ENCODE data around the gene UBE2D1. TPM values are rescaled to one million over a fixed set of nuclear protein-coding genes. Genes with fewer than 3 reads are reported as not detected.

The UBE2D1 gene
- total RNA-seq, 1 donor: 20.3 TPM

DNA sequence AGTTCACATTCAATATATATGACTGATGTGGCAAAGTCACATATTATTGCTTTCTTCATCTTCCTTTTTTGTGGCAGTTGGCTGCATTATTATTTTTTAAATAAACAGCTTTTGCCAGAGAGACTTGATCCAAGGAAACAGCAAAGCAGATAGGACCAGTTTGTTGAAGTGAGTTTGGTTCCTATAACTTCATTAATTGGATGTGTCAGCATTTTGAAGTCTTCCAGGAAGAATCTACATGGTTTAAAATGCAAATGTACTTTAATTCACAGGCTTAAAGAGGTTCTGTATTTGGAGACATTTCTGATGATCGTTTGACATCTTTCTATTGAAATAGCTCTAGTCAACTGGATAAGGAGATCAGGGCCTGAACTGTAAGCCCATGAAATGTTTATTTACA, 13.2 kb downstream of the UBE2D1 start:
- Histone ChIP-seq H3K27me3 (ENCODE audit: insufficient read depth, low read length) (no peaks in the 10 kb centered on the region), H3K36me3 (ENCODE audit: insufficient read depth, low read length) (no peaks in the 10 kb centered on the region), H3K79me2 (ENCODE audit: insufficient read depth, low read length) (peaks cover 42% of the 10 kb centered on the region), H3K4me1 (ENCODE audit: insufficient read depth, low read length) (no peaks in the 10 kb centered on the region), H4K20me1 (ENCODE audit: insufficient read depth, low read length) (peaks cover 8% of the 10 kb centered on the region), H3K4me3 (ENCODE audit: insufficient read depth, low read length) (no peak overlapping the region), H3K9me3 (ENCODE audit: low read depth, low read length) (no peaks in the 10 kb centered on the region), H2AFZ (ENCODE audit: low read length) (no peak overlapping the region), H3K4me2 (ENCODE audit: insufficient read depth, low read length) (no peak overlapping the region), H3K27ac (ENCODE audit: low read depth, low read length) (no peak overlapping the region)
- no peak for DNase-seq (ENCODE audit: insufficient read length, low spot score, missing footprints)
- TF ChIP-seq, protein P1, sequence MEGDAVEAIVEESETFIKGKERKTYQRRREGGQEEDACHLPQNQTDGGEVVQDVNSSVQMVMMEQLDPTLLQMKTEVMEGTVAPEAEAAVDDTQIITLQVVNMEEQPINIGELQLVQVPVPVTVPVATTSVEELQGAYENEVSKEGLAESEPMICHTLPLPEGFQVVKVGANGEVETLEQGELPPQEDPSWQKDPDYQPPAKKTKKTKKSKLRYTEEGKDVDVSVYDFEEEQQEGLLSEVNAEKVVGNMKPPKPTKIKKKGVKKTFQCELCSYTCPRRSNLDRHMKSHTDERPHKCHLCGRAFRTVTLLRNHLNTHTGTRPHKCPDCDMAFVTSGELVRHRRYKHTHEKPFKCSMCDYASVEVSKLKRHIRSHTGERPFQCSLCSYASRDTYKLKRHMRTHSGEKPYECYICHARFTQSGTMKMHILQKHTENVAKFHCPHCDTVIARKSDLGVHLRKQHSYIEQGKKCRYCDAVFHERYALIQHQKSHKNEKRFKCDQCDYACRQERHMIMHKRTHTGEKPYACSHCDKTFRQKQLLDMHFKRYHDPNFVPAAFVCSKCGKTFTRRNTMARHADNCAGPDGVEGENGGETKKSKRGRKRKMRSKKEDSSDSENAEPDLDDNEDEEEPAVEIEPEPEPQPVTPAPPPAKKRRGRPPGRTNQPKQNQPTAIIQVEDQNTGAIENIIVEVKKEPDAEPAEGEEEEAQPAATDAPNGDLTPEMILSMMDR (IDR thresholded peaks at IDR 0.05; ENCODE audit: extremely low read depth, low read depth, low read length): no peak

DNA sequence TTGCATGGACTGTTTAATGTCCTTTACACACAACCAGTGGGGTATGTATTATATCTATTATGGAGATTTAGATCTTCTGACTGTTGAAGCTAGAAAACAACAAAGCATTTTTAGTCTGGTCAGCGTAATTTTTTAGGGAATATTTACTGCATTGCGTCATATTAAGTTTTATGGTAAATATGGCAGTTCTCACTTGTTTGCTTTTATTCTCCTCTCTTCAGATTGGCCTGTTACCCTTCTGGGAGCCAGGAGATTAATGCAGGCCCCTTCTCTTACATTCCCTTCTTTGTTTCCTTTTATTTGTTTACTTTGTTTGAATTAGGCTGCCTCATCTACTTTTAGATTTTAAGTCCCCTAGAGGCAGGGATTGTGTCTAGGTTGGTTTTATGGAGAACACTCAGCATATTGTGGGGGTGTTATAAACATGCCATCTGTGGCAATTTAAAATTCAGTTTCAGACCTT, 13.8 kb downstream of the UBE2D1 start:
- Histone ChIP-seq H2AFZ (ENCODE audit: low read length) (no peak overlapping the region), H3K27me3 (ENCODE audit: insufficient read depth, low read length) (no peaks in the 10 kb centered on the region), H4K20me1 (ENCODE audit: insufficient read depth, low read length) (peaks cover 10% of the 10 kb centered on the region), H3K4me2 (ENCODE audit: insufficient read depth, low read length) (no peak overlapping the region), H3K9me3 (ENCODE audit: low read depth, low read length) (no peaks in the 10 kb centered on the region), H3K36me3 (ENCODE audit: insufficient read depth, low read length) (no peaks in the 10 kb centered on the region), H3K27ac (ENCODE audit: low read depth, low read length) (no peak overlapping the region), H3K79me2 (ENCODE audit: insufficient read depth, low read length) (peaks cover 42% of the 10 kb centered on the region), H3K4me3 (ENCODE audit: insufficient read depth, low read length) (no peak overlapping the region), H3K4me1 (ENCODE audit: insufficient read depth, low read length) (no peaks in the 10 kb centered on the region)
- TF ChIP-seq, protein P1 (IDR thresholded peaks at IDR 0.05; ENCODE audit: extremely low read depth, low read depth, low read length): no peak
- no peak for DNase-seq (ENCODE audit: insufficient read length, low spot score, missing footprints)

DNA sequence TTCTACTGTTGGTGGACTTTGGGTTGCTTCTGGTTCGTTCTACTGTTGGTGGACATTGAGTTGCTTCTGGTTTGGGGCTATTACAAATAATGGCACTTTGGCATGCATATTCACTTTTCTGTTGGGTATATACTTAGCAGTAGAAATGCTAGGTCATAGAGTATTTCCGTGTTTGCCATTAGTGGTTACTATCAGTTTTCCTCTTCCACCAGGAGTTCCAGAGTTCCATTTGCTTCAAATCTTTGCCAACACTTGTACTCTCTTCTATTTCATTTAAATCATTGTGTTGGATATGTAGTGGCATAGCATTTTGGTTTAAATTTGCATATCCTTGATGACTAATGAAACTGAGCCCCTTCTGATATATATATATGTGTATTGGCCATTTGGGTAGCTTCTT, 15.2 kb downstream of the UBE2D1 start:
- Histone ChIP-seq H3K27me3 (ENCODE audit: insufficient read depth, low read length) (no peaks in the 10 kb centered on the region), H3K4me2 (ENCODE audit: insufficient read depth, low read length) (no peak overlapping the region), H3K27ac (ENCODE audit: low read depth, low read length) (no peak overlapping the region), H4K20me1 (ENCODE audit: insufficient read depth, low read length) (peaks cover 10% of the 10 kb centered on the region), H3K9me3 (ENCODE audit: low read depth, low read length) (no peaks in the 10 kb centered on the region), H2AFZ (ENCODE audit: low read length) (no peak overlapping the region), H3K4me1 (ENCODE audit: insufficient read depth, low read length) (no peaks in the 10 kb centered on the region), H3K4me3 (ENCODE audit: insufficient read depth, low read length) (no peak overlapping the region), H3K36me3 (ENCODE audit: insufficient read depth, low read length) (no peaks in the 10 kb centered on the region), H3K79me2 (ENCODE audit: insufficient read depth, low read length) (peaks cover 39% of the 10 kb centered on the region)
- TF ChIP-seq, protein P1 (IDR thresholded peaks at IDR 0.05; ENCODE audit: extremely low read depth, low read depth, low read length): no peak
- DNase-seq (ENCODE audit: insufficient read length, low spot score, missing footprints): no peak

DNA sequence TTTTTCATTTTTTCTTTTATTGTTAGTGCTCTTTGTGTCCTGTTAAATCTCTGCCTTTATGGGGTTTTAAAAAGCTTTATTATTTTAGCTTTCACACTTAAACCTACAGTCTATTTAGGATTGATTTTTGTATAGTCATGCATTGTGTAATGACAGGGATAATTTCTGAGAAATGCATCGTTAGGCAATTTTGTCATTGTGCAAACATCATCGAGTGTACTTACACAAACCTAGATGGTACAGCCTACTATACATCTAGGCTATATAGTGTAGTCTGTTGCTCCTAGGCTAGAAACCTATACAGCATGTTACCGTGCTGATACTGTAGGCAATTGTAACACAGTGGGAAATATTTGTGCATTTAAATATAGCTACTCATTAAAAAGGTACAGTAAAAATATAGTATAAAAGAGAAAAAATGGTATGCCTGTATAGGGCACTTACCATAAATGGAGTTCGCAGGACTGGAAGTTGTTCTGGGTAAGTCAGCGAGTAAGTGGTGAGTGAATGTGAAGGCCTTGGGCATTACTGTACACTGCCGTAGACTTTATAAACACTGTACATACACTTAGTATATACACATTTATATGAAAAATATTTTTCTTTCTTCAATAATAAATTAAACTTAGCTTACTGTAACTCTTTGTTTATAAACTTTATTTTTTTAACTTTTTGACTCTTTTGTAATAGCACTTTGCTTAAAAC, 16.0 kb downstream of the UBE2D1 start:
- Histone ChIP-seq H3K27me3 (ENCODE audit: insufficient read depth, low read length) (no peaks in the 10 kb centered on the region), H4K20me1 (ENCODE audit: insufficient read depth, low read length) (peaks cover 10% of the 10 kb centered on the region), H3K79me2 (ENCODE audit: insufficient read depth, low read length) (peaks cover 43% of the 10 kb centered on the region)

More for the DNA sequence above, 16.0 kb downstream of the UBE2D1 start:
- Histone ChIP-seq H3K27ac (ENCODE audit: low read depth, low read length) (no peak overlapping the region), H3K9me3 (ENCODE audit: low read depth, low read length) (no peaks in the 10 kb centered on the region), H2AFZ (ENCODE audit: low read length) (no peak overlapping the region), H3K4me3 (ENCODE audit: insufficient read depth, low read length) (no peak overlapping the region), H3K4me2 (ENCODE audit: insufficient read depth, low read length) (no peak overlapping the region), H3K36me3 (ENCODE audit: insufficient read depth, low read length) (no peaks in the 10 kb centered on the region), H3K4me1 (ENCODE audit: insufficient read depth, low read length) (no peaks in the 10 kb centered on the region)
- TF ChIP-seq, protein P1 (IDR thresholded peaks at IDR 0.05; ENCODE audit: extremely low read depth, low read depth, low read length): no peak
- DNase-seq (ENCODE audit: insufficient read length, low spot score, missing footprints): no peak

Data from osteoblast (primary cell).